Erythroblast (primary cell): ENCODE data around the gene CENPH.

Experiments
- DNase-seq, 2 experiments: peaks; one replicate each; lab custom pipeline; 2025; lab: John Stamatoyannopoulos, UW
- GATA1 ChIP-seq: IDR thresholded peaks from 2 replicates; pipeline ENCODE4 v1.6.1; 2011; ENCODE audit warnings: low read depth, mild to moderate bottlenecking, control low read depth, low read length, moderate library complexity
- POLR2A ChIP-seq: IDR thresholded peaks from 2 replicates; pipeline ENCODE4 v1.6.1; 2011; ENCODE audit warnings: mild to moderate bottlenecking, low read length

CENPH gene

GRCh38 chr5:69250593-69250992, 61.2 kb downstream of the CENPH start:
- DNase-seq = peak in 1 of 2 experiments; percentile 5
- no peak for TF ChIP-seq POLR2A
- TF ChIP-seq GATA1 = no peak

- no peak for DNase-seq
- TF ChIP-seq POLR2A = no peak
- no peak for TF ChIP-seq GATA1
These were observed 63.1 kb downstream of the CENPH start for GRCh38 chr5:69252437-69252836.

GRCh38 chr5:69255940-69256339, 66.6 kb downstream of the CENPH start:
- DNase-seq = peak in 1 of 2 experiments; percentile 37

GRCh38 chr5:69257577-69257976, 68.2 kb downstream of the CENPH start:
- no peak for DNase-seq
- TF ChIP-seq GATA1 (no peak), POLR2A (no peak)
